ENCODE data around the gene DYNAP.

DNA sequence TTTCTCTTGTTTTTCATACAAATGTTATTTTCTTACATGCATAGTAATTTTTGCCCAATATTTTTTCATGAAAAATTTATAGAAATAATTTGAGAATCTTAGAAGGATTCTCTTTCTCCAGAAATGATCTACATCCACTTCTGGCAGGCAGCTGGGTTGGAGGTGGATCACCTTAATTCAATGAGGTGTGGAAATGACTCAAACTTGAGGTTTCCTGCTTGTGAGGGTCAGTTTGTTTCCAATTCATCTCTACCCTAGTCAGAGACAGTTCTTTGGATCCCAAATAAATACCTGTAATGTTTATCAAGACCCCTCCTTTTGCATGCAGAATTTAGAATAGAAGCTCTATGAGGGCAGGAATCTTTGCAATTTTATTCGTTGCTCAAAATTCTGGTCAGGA is 35.0 kb upstream of the DYNAP start:
- no peak for TF ChIP-seq POLR2A (IDR thresholded peaks at IDR 0.05)
- TF ChIP-seq, protein P1, sequence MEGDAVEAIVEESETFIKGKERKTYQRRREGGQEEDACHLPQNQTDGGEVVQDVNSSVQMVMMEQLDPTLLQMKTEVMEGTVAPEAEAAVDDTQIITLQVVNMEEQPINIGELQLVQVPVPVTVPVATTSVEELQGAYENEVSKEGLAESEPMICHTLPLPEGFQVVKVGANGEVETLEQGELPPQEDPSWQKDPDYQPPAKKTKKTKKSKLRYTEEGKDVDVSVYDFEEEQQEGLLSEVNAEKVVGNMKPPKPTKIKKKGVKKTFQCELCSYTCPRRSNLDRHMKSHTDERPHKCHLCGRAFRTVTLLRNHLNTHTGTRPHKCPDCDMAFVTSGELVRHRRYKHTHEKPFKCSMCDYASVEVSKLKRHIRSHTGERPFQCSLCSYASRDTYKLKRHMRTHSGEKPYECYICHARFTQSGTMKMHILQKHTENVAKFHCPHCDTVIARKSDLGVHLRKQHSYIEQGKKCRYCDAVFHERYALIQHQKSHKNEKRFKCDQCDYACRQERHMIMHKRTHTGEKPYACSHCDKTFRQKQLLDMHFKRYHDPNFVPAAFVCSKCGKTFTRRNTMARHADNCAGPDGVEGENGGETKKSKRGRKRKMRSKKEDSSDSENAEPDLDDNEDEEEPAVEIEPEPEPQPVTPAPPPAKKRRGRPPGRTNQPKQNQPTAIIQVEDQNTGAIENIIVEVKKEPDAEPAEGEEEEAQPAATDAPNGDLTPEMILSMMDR (IDR thresholded peaks at IDR 0.05 in 4 of 5, conservative IDR thresholded peaks at IDR 0.05 in 1 of 5), result no peak
